ENCODE measurements around the gene PACS1.

The PACS1 gene

GRCh38 chr11:66068154-66068821 is 1.8 kb upstream of the PACS1 start:
- H3K27ac ChIP-seq (ENCODE audit: low read depth, low read length): peak overlapping the region; percentile 89; the same call in 1 of the 2 replicates
- H3K4me3 ChIP-seq (ENCODE audit: low read length): no peak overlapping the region
- H3K9ac ChIP-seq (ENCODE audit: low read depth, low read length): no peak overlapping the region
- WGBS: 70% methylated on average over 17 of the region's 17 CpGs
- H3K9me3 ChIP-seq (ENCODE audit: insufficient read depth, low read depth, low read length): no peaks in the 10 kb centered on the region
- peaks cover 63% of the 10 kb centered on the region for H3K36me3 ChIP-seq (ENCODE audit: insufficient read depth, low read length)
- H3K27me3 ChIP-seq (ENCODE audit: insufficient read depth, low read length): no peaks in the 10 kb centered on the region
- H3K4me1 ChIP-seq (ENCODE audit: insufficient read depth, low read length): peaks cover 11% of the 10 kb centered on the region

GRCh38 chr11:66068923-66069714 is 953 bp upstream of the PACS1 start:
- Histone ChIP-seq H3K9me3 (ENCODE audit: insufficient read depth, low read depth, low read length) (no peaks in the 10 kb centered on the region), H3K9ac (ENCODE audit: low read depth, low read length) (peak overlapping the region; percentile 74), H3K4me3 (ENCODE audit: low read length) (peak overlapping the region; percentile 71), H3K4me1 (ENCODE audit: insufficient read depth, low read length) (peaks cover 11% of the 10 kb centered on the region), H3K36me3 (ENCODE audit: insufficient read depth, low read length) (peaks cover 61% of the 10 kb centered on the region), H3K27me3 (ENCODE audit: insufficient read depth, low read length) (no peaks in the 10 kb centered on the region), H3K27ac (ENCODE audit: low read depth, low read length) (peak overlapping the region; percentile 89)
- WGBS: 82% methylated on average over 14 of the region's 14 CpGs

GRCh38 chr11:66070604-66071380 is 720 bp downstream of the PACS1 start:
- H3K4me1 ChIP-seq (ENCODE audit: insufficient read depth, low read length): peaks cover 11% of the 10 kb centered on the region
- peak overlapping the region; percentile 74 for H3K9ac ChIP-seq (ENCODE audit: low read depth, low read length)
- H3K27ac ChIP-seq (ENCODE audit: low read depth, low read length): no peak overlapping the region

GRCh38 chr11:66071381-66071801 is 1.3 kb downstream of the PACS1 start:
- Histone ChIP-seq H3K4me3 (ENCODE audit: low read length) (peak overlapping the region; percentile 71), H3K9me3 (ENCODE audit: insufficient read depth, low read depth, low read length) (no peaks in the 10 kb centered on the region), H3K4me1 (ENCODE audit: insufficient read depth, low read length) (peaks cover 11% of the 10 kb centered on the region), H3K36me3 (ENCODE audit: insufficient read depth, low read length) (peaks cover 45% of the 10 kb centered on the region), H3K9ac (ENCODE audit: low read depth, low read length) (no peak overlapping the region), H3K27me3 (ENCODE audit: insufficient read depth, low read length) (no peaks in the 10 kb centered on the region), H3K27ac (ENCODE audit: low read depth, low read length) (no peak overlapping the region)
- 41% methylated on average over 1 of the region's 2 CpGs for WGBS

More at GRCh38 chr11:66070604-66071380, 720 bp downstream of the PACS1 start:
- Histone ChIP-seq H3K4me3 (ENCODE audit: low read length) (peak overlapping the region; percentile 71), H3K27me3 (ENCODE audit: insufficient read depth, low read length) (no peaks in the 10 kb centered on the region), H3K9me3 (ENCODE audit: insufficient read depth, low read depth, low read length) (no peaks in the 10 kb centered on the region), H3K36me3 (ENCODE audit: insufficient read depth, low read length) (peaks cover 50% of the 10 kb centered on the region)
- 4% methylated on average over 60 of the region's 60 CpGs for WGBS

- Histone ChIP-seq H3K4me3 (ENCODE audit: low read length) (0 out of 2 replicates have a peak overlapping the region, but pooled peaks have one; percentile 71), H3K9ac (ENCODE audit: low read depth, low read length) (no peak overlapping the region), H3K27ac (ENCODE audit: low read depth, low read length) (no peak overlapping the region), H3K9me3 (ENCODE audit: insufficient read depth, low read depth, low read length) (no peaks in the 10 kb centered on the region), H3K36me3 (ENCODE audit: insufficient read depth, low read length) (peaks cover 38% of the 10 kb centered on the region), H3K27me3 (ENCODE audit: insufficient read depth, low read length) (no peaks in the 10 kb centered on the region), H3K4me1 (ENCODE audit: insufficient read depth, low read length) (peaks cover 11% of the 10 kb centered on the region)
- 85% methylated on average over 3 of the region's 3 CpGs for WGBS
Measured at GRCh38 chr11:66072081-66072480, 2.0 kb downstream of the PACS1 start.

GRCh38 chr11:66072518-66072917 is 2.4 kb downstream of the PACS1 start:
- no peak overlapping the region for H3K4me3 ChIP-seq (ENCODE audit: low read length)
- 95% methylated on average over 8 of the region's 8 CpGs for WGBS
- no peak overlapping the region for H3K27ac ChIP-seq (ENCODE audit: low read depth, low read length)

GRCh38 chr11:66073669-66074068 is 3.6 kb downstream of the PACS1 start:
- Histone ChIP-seq H3K9ac (ENCODE audit: low read depth, low read length) (no peak overlapping the region), H3K27me3 (ENCODE audit: insufficient read depth, low read length) (no peaks in the 10 kb centered on the region), H3K9me3 (ENCODE audit: insufficient read depth, low read depth, low read length) (no peaks in the 10 kb centered on the region), H3K36me3 (ENCODE audit: insufficient read depth, low read length) (peaks cover 23% of the 10 kb centered on the region), H3K4me3 (ENCODE audit: low read length) (no peak overlapping the region), H3K27ac (ENCODE audit: low read depth, low read length) (no peak overlapping the region), H3K4me1 (ENCODE audit: insufficient read depth, low read length) (peaks cover 11% of the 10 kb centered on the region)
- WGBS: 88% methylated on average over 1 of the region's 1 CpG

More at GRCh38 chr11:66072518-66072917, 2.4 kb downstream of the PACS1 start:
- Histone ChIP-seq H3K9me3 (ENCODE audit: insufficient read depth, low read depth, low read length) (no peaks in the 10 kb centered on the region), H3K27me3 (ENCODE audit: insufficient read depth, low read length) (no peaks in the 10 kb centered on the region), H3K9ac (ENCODE audit: low read depth, low read length) (no peak overlapping the region), H3K36me3 (ENCODE audit: insufficient read depth, low read length) (peaks cover 34% of the 10 kb centered on the region), H3K4me1 (ENCODE audit: insufficient read depth, low read length) (peaks cover 11% of the 10 kb centered on the region)

- Histone ChIP-seq H3K27me3 (ENCODE audit: insufficient read depth, low read length) (no peaks in the 10 kb centered on the region), H3K9me3 (ENCODE audit: insufficient read depth, low read depth, low read length) (no peaks in the 10 kb centered on the region), H3K36me3 (ENCODE audit: insufficient read depth, low read length) (peaks cover 17% of the 10 kb centered on the region; the same call in 1 of the 2 replicates), H3K4me1 (ENCODE audit: insufficient read depth, low read length) (peaks cover 7% of the 10 kb centered on the region), H3K9ac (ENCODE audit: low read depth, low read length) (no peak overlapping the region), H3K27ac (ENCODE audit: low read depth, low read length) (no peak overlapping the region), H3K4me3 (ENCODE audit: low read length) (no peak overlapping the region)
- 94% methylated on average over 4 of the region's 4 CpGs for WGBS
Measured at GRCh38 chr11:66075273-66075672, 5.2 kb downstream of the PACS1 start.

GRCh38 chr11:66076561-66076960 is 6.5 kb downstream of the PACS1 start:
- 95% methylated on average over 9 of the region's 9 CpGs for WGBS
- peaks cover 17% of the 10 kb centered on the region; the same call in 1 of the 2 replicates for H3K36me3 ChIP-seq (ENCODE audit: insufficient read depth, low read length)

GRCh38 chr11:66077927-66078326 is 7.9 kb downstream of the PACS1 start:
- no peaks in the 10 kb centered on the region for H3K4me1 ChIP-seq (ENCODE audit: insufficient read depth, low read length)
- H3K36me3 ChIP-seq (ENCODE audit: insufficient read depth, low read length): peaks cover 16% of the 10 kb centered on the region; the same call in 1 of the 2 replicates
- H3K27ac ChIP-seq (ENCODE audit: low read depth, low read length): no peak overlapping the region
- no peaks in the 10 kb centered on the region for H3K27me3 ChIP-seq (ENCODE audit: insufficient read depth, low read length)
- H3K9me3 ChIP-seq (ENCODE audit: insufficient read depth, low read depth, low read length): no peaks in the 10 kb centered on the region
- H3K4me3 ChIP-seq (ENCODE audit: low read length): no peak overlapping the region
- H3K9ac ChIP-seq (ENCODE audit: low read depth, low read length): no peak overlapping the region
- 98% methylated on average over 3 of the region's 3 CpGs for WGBS

More at GRCh38 chr11:66076561-66076960, 6.5 kb downstream of the PACS1 start:
- H3K27me3 ChIP-seq (ENCODE audit: insufficient read depth, low read length): no peaks in the 10 kb centered on the region
- no peaks in the 10 kb centered on the region for H3K9me3 ChIP-seq (ENCODE audit: insufficient read depth, low read depth, low read length)
- H3K27ac ChIP-seq (ENCODE audit: low read depth, low read length): no peak overlapping the region
- peaks cover 3% of the 10 kb centered on the region; the same call in 1 of the 2 replicates for H3K4me1 ChIP-seq (ENCODE audit: insufficient read depth, low read length)
- H3K4me3 ChIP-seq (ENCODE audit: low read length): no peak overlapping the region
- H3K9ac ChIP-seq (ENCODE audit: low read depth, low read length): no peak overlapping the region
